Lower leg skin (tissue), 3 donors: ENCODE results near the gene SCMH1.

Source experiments
- CTCF ChIP-seq, 3 donors: fragments of 450-650 bp; IDR thresholded peaks; one replicate each; pipeline ENCODE4 v1.5.1; 2016; ENCODE audit warnings: antibody characterized with exemption in 3 of 3, mild to moderate bottlenecking in 3 of 3, moderate library complexity in 2 of 3
- POLR2A ChIP-seq, 2 donors: fragments of 450-650 bp; IDR thresholded peaks; one replicate each; pipeline ENCODE4 v1.6.1; 2016 to 2017; ENCODE audit warnings: antibody characterized with exemption in 2 of 2, mild to moderate bottlenecking in 1 of 2, moderate library complexity in 1 of 2

GRCh38 chr1:41056907-41057306 is 185.2 kb downstream of the SCMH1 start:
- TF ChIP-seq CTCF (IDR thresholded peaks at IDR 0.05) (no peak), POLR2A (IDR thresholded peaks at IDR 0.05) (no peak)
